H9 (cell line): ENCODE data around the gene FRMPD1. TPM values are rescaled to one million over a fixed set of nuclear protein-coding genes. Genes with fewer than 3 reads are reported as not detected.

Source experiments
- DNase-seq: peaks from one replicate; pipeline ENCODE4 v3.0.0-alpha.2; 2017
- H2AFZ ChIP-seq: one replicate; pipeline ENCODE4 v1.6.1; 2013; ENCODE audit warnings: mild to moderate bottlenecking, low read length, control low read depth, moderate library complexity
- H2AK5ac ChIP-seq: 2 replicates; pipeline ENCODE4 v1.6.1; 2013; ENCODE audit warnings: low read length, control low read depth, mixed read lengths; ENCODE audit not compliant: insufficient read length
- H2BK120ac ChIP-seq: one replicate; pipeline ENCODE4 v1.6.1; 2013; ENCODE audit warnings: low read depth, mild to moderate bottlenecking, low read length, control low read depth, inconsistent platforms; ENCODE audit not compliant: poor library complexity, severe bottlenecking
- H2BK12ac ChIP-seq: 2 replicates; pipeline ENCODE4 v1.6.1; 2013; ENCODE audit warnings: low read length, control low read depth, mixed read lengths, low read depth; ENCODE audit not compliant: insufficient read length
- H2BK15ac ChIP-seq: 2 replicates; pipeline ENCODE4 v1.6.1; 2013; ENCODE audit warnings: low read depth, low read length, control low read depth
- H2BK20ac ChIP-seq: one replicate; pipeline ENCODE4 v1.6.1; 2013; ENCODE audit warnings: low read depth, mild to moderate bottlenecking, low read length, control low read depth, inconsistent platforms; ENCODE audit not compliant: poor library complexity, severe bottlenecking
- H2BK5ac ChIP-seq: 2 replicates; pipeline ENCODE4 v1.6.1; 2013; ENCODE audit warnings: low read length, control low read depth, mixed read lengths; ENCODE audit not compliant: insufficient read length
- H3K14ac ChIP-seq: 2 replicates; pipeline ENCODE4 v1.6.1; 2013; ENCODE audit warnings: low read length, control low read depth; ENCODE audit not compliant: insufficient read depth
- H3K18ac ChIP-seq: 2 replicates; pipeline ENCODE4 v1.6.1; 2013; ENCODE audit warnings: low read depth, mild to moderate bottlenecking, mixed read lengths, low read length, control low read depth; ENCODE audit not compliant: insufficient read length
- H3K23ac ChIP-seq: 2 replicates; pipeline ENCODE4 v1.6.1; 2013; ENCODE audit warnings: low read length, control low read depth, mixed read lengths, low read depth; ENCODE audit not compliant: insufficient read length
- H3K23me2 ChIP-seq: 2 replicates; pipeline ENCODE4 v1.6.1; 2013; ENCODE audit warnings: low read depth, mild to moderate bottlenecking, mixed read lengths, low read length, control low read depth; ENCODE audit not compliant: insufficient read length, poor library complexity, severe bottlenecking
- H3K27ac ChIP-seq: 2 replicates; pipeline ENCODE4 v1.5.1; 2013; ENCODE audit warnings: low read length, control low read depth, mixed read lengths, low read depth; ENCODE audit not compliant: insufficient read length
- H3K27me3 ChIP-seq: 2 replicates; pipeline ENCODE4 v1.6.1; 2013; ENCODE audit warnings: low read length, control low read depth, inconsistent platforms; ENCODE audit not compliant: insufficient read depth
- H3K4ac ChIP-seq: 2 replicates; pipeline ENCODE4 v1.6.1; 2013; ENCODE audit warnings: low read depth, mild to moderate bottlenecking, control low read depth, inconsistent platforms, low read length, moderate library complexity
- H3K4me1 ChIP-seq: 2 replicates; pipeline ENCODE4 v1.6.1; 2013; ENCODE audit warnings: low read length, control low read depth, inconsistent platforms; ENCODE audit not compliant: insufficient read depth
- H3K4me2 ChIP-seq: 2 replicates; pipeline ENCODE4 v1.6.1; 2013; ENCODE audit warnings: low read length, control low read depth, mixed read lengths; ENCODE audit not compliant: insufficient read length, insufficient read depth
- H3K56ac ChIP-seq: 2 replicates; pipeline ENCODE4 v1.6.1; 2013; ENCODE audit warnings: low read depth, mild to moderate bottlenecking, mixed read lengths, low read length, control low read depth; ENCODE audit not compliant: insufficient read length
- H3K79me1 ChIP-seq: 2 replicates; pipeline ENCODE4 v1.6.1; 2013; ENCODE audit warnings: low read depth, mild to moderate bottlenecking, moderate library complexity, low read length, control low read depth, inconsistent platforms; ENCODE audit not compliant: insufficient read depth, poor library complexity, severe bottlenecking
- H3K79me2 ChIP-seq: 2 replicates; pipeline ENCODE4 v1.6.1; 2013; ENCODE audit warnings: low read length, control low read depth, inconsistent platforms; ENCODE audit not compliant: insufficient read depth
- H3K9ac ChIP-seq: 2 replicates; pipeline ENCODE4 v1.6.1; 2013; ENCODE audit warnings: low read length, control low read depth, mixed read lengths; ENCODE audit not compliant: insufficient read length; ENCODE audit errors: extremely low read depth
- H3K9me3 ChIP-seq: one replicate; pipeline ENCODE4 v1.6.1; 2013; ENCODE audit warnings: low read depth, low read length, inconsistent platforms; ENCODE audit not compliant: control insufficient read depth
- H3T11ph ChIP-seq: one replicate; pipeline ENCODE4 v1.6.1; 2013; ENCODE audit warnings: mild to moderate bottlenecking, low read length, control low read depth, inconsistent platforms
- H4K20me1 ChIP-seq: one replicate; pipeline ENCODE4 v1.6.1; 2013; ENCODE audit not compliant: control insufficient read depth, insufficient read length, insufficient read depth
- H4K5ac ChIP-seq: 2 replicates; pipeline ENCODE4 v1.6.1; 2013; ENCODE audit warnings: low read depth, mild to moderate bottlenecking, mixed read lengths, low read length, control low read depth; ENCODE audit not compliant: insufficient read length
- H4K8ac ChIP-seq: replicated peaks from 2 replicates; pipeline ENCODE4 v1.6.1; 2013; ENCODE audit warnings: low read length, control low read depth, mixed read lengths, low read depth; ENCODE audit not compliant: insufficient read length
- H4K91ac ChIP-seq: 2 replicates; pipeline ENCODE4 v1.6.1; 2013; ENCODE audit warnings: low read depth, mild to moderate bottlenecking, moderate library complexity, mixed read lengths, low read length, control low read depth; ENCODE audit not compliant: insufficient read length
- H3K27ac Mint-ChIP-seq, 3 experiments: 2 replicates in 2 of 3; 3 replicates in 1 of 3; pipeline ENCODE4 v1.8.0; 2020 to 2021; ENCODE audit warnings: mixed read lengths in 3 of 3, mild to moderate bottlenecking in 1 of 3, moderate library complexity in 1 of 3
- H3K27me3 Mint-ChIP-seq: 2 replicates; pipeline ENCODE4 v1.8.0; 2021; ENCODE audit warnings: low read depth, mild to moderate bottlenecking, moderate library complexity, mixed read lengths
- H3K36me3 Mint-ChIP-seq, 3 experiments: 2 replicates in 2 of 3; 3 replicates in 1 of 3; pipeline ENCODE4 v1.8.0; 2020 to 2021; ENCODE audit warnings: low read depth in 3 of 3, mixed read lengths in 3 of 3; ENCODE audit not compliant: insufficient read depth in 1 of 3
- H3K4me1 Mint-ChIP-seq, 2 experiments: 2 replicates each; pipeline ENCODE4 v1.8.0; 2020; ENCODE audit warnings: mixed read lengths in 2 of 2
- H3K4me3 Mint-ChIP-seq, 2 experiments: 2 replicates in 1 of 2; 3 replicates in 1 of 2; pipeline ENCODE4 v1.8.0; 2020 to 2021; ENCODE audit warnings: mild to moderate bottlenecking in 2 of 2, mixed read lengths in 2 of 2, moderate library complexity in 1 of 2
- H3K9me3 Mint-ChIP-seq, 2 experiments: 2 replicates in 1 of 2; 3 replicates in 1 of 2; pipeline ENCODE4 v1.8.0; 2020; ENCODE audit warnings: mild to moderate bottlenecking in 2 of 2, mixed read lengths in 2 of 2, moderate library complexity in 1 of 2
- whole genome bisulfite sequencing: extraction: QIAGEN DNeasy Blood & Tissue Kit; methylation state at CpG from one replicate; pipeline ENCODE4 v1.1.7; 2013; ENCODE audit warnings: missing lambda C conversion rate, low lambda C conversion rate, mixed read lengths; ENCODE audit not compliant: insufficient read length; ENCODE audit errors: extremely low coverage; 5-methylcytosine and 5-hydroxymethylcytosine counted together
- total RNA-seq: library from RNA; stranded (reverse); gene quantifications from 2 replicates; pipeline ENCODE4 v1.2.1, GENCODE V29; 2021
- TF ChIP-seq, protein P1 (sequence below): fragments of 200-600 bp; sonication (generic); conservative IDR thresholded peaks from 3 replicates; pipeline ENCODE4 v1.8.0; 2021; ENCODE audit warnings: antibody characterized with exemption, mild to moderate bottlenecking

The FRMPD1 gene
- total RNA-seq, 1 experiment from 2014 or later = 0.04 TPM

DNA sequence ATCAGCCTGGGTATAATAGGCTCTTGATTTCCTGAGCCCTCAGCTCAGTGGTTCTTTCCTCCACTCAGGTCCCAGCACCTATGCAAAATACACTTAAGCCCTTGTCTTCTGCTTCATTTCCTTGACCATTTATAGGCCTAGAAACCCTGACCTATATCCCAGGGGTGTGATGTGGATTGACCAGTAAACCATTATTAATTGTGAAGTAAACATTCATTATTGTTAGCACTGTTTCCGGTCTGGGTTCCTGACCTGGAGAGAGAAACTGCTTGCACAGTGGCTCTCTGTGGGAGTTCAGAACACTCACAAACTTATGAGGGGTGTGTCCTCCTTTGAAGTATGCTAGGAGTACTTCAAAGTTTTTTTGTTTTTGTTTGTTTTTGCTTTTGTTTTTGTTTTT lies 38.8 kb upstream of the FRMPD1 start:
- Histone ChIP-seq H3K27ac (no peak overlapping the region), H2AK5ac (no peak overlapping the region), H2BK120ac (no peak overlapping the region), H3K23ac (no peak overlapping the region), H2AFZ (no peak overlapping the region), H2BK12ac (no peak overlapping the region), H3K4ac (no peak overlapping the region), H3K18ac (no peak overlapping the region), H2BK15ac (no peak overlapping the region), H4K8ac (no peak overlapping the region), H4K5ac (no peak overlapping the region), H3K56ac (no peak overlapping the region), H4K20me1 (no peaks in the 10 kb centered on the region), H3K23me2 (no peaks in the 10 kb centered on the region), H2BK5ac (no peak overlapping the region), H3K27me3 (no peaks in the 10 kb centered on the region), H3K4me1 (no peaks in the 10 kb centered on the region), H2BK20ac (no peak overlapping the region), H3K14ac (no peak overlapping the region), H4K91ac (no peak overlapping the region), H3T11ph (no peak overlapping the region), H3K9me3 (no peaks in the 10 kb centered on the region), H3K9ac (no peak overlapping the region), H3K79me2 (no peaks in the 10 kb centered on the region), H3K79me1 (no peaks in the 10 kb centered on the region), H3K4me2 (no peak overlapping the region)
- H3K27me3 Mint-ChIP-seq = peaks cover 24% of the 10 kb centered on the region
- H3K27ac Mint-ChIP-seq = no peak overlapping the region
- no peak overlapping the region for H3K4me3 Mint-ChIP-seq
- no peak for DNase-seq
- TF ChIP-seq, protein P1, sequence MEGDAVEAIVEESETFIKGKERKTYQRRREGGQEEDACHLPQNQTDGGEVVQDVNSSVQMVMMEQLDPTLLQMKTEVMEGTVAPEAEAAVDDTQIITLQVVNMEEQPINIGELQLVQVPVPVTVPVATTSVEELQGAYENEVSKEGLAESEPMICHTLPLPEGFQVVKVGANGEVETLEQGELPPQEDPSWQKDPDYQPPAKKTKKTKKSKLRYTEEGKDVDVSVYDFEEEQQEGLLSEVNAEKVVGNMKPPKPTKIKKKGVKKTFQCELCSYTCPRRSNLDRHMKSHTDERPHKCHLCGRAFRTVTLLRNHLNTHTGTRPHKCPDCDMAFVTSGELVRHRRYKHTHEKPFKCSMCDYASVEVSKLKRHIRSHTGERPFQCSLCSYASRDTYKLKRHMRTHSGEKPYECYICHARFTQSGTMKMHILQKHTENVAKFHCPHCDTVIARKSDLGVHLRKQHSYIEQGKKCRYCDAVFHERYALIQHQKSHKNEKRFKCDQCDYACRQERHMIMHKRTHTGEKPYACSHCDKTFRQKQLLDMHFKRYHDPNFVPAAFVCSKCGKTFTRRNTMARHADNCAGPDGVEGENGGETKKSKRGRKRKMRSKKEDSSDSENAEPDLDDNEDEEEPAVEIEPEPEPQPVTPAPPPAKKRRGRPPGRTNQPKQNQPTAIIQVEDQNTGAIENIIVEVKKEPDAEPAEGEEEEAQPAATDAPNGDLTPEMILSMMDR = no peak
- no CpG with 5 or more reads among the region's 1 CpG for WGBS
- H3K36me3 Mint-ChIP-seq = no peaks in the 10 kb centered on the region
- H3K9me3 Mint-ChIP-seq = no peaks in the 10 kb centered on the region
- no peaks in the 10 kb centered on the region for H3K4me1 Mint-ChIP-seq
